Measurements from ENCODE around the gene PNMA6F.

Gene PNMA6F

GRCh38 chrX:153321381-153322124 lies at the start of gene PNMA6F:
TSS of gene PNMA6F (minus strand) at chrX:153321767. CDS start at chrX:153320674, 1,093 bp downstream.
- no peak for DNase-seq (ENCODE audit: extremely low read depth, low read depth)
- TF ChIP-seq CTCF (IDR thresholded peaks at IDR 0.05; ENCODE audit: low read depth, low read length, missing control alignments), result no peak
- H3K4me3 ChIP-seq (replicated peaks; ENCODE audit: low read depth, low read length), result no peak within 1 kb of the TSS

GRCh38 chrX:153371256-153371655 lies 49.7 kb upstream of the PNMA6F start:
- DNase-seq (ENCODE audit: extremely low read depth, low read depth), result no peak
- no peak for TF ChIP-seq CTCF (IDR thresholded peaks at IDR 0.05; ENCODE audit: low read depth, low read length, missing control alignments)
- H3K4me3 ChIP-seq (replicated peaks; ENCODE audit: low read depth, low read length), result no peak overlapping the region

GRCh38 chrX:153370293-153371055 lies 48.9 kb upstream of the PNMA6F start:
- no peak for TF ChIP-seq CTCF (IDR thresholded peaks at IDR 0.05; ENCODE audit: low read depth, low read length, missing control alignments)
- no peak for DNase-seq (ENCODE audit: extremely low read depth, low read depth)
- H3K4me3 ChIP-seq (replicated peaks; ENCODE audit: low read depth, low read length), result no peak overlapping the region

DNA sequence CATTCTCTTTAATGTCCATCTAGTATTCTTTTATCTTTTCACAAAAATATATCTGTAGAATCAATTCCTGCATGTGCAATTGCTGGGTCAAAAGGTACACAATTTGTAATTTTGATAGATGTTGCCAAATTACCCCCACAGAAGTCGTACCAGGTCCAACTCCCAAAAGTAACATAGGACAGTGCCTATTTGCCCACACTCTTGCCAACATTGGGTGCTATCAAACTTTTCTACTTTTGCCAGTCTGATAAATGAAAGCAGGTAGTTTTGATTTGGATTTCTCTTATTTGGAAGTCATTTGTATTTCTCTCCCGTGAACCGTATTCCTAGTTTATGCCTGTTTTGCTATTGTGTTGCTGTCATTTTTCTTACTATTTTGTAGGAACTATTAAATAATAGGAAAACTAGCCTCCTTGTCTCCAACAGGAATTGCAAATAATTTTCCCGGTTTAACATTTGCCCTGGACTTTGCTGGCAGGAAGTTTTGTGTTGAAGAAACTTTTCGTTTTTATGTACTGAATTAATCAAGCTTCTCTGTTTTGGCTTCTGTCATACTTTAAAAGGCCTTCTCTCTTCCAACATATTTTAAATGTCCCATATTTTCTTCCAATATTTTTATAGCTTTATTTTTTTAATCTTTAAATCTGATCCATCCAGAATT lies 45.4 kb upstream of the PNMA6F start:
- no peak overlapping the region for H3K4me3 ChIP-seq (replicated peaks; ENCODE audit: low read depth, low read length)
- TF ChIP-seq CTCF (IDR thresholded peaks at IDR 0.05; ENCODE audit: low read depth, low read length, missing control alignments), result no peak
- no peak for DNase-seq (ENCODE audit: extremely low read depth, low read depth)

DNA sequence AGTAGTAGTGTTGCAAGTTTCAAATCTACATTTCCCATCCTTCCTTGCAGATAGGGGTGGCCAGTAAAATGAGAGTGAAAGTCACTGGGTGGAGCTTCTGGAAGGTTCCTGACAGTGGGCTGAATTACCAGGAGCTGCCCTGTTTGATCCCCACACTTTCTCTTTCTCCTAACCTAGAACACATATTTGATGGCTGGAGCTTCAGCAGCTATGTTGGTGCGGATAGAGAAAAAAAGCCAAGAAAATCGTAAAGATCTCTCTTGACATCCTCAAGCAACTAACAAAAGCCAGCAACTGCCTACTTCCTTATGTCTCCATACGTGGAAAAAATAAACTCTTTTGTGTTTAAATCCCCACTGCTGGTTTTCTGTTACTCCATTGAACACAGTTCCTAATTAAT lies 44.6 kb upstream of the PNMA6F start:
- no peak for TF ChIP-seq CTCF (IDR thresholded peaks at IDR 0.05; ENCODE audit: low read depth, low read length, missing control alignments)
- no peak overlapping the region for H3K4me3 ChIP-seq (replicated peaks; ENCODE audit: low read depth, low read length)
- no peak for DNase-seq (ENCODE audit: extremely low read depth, low read depth)

DNA sequence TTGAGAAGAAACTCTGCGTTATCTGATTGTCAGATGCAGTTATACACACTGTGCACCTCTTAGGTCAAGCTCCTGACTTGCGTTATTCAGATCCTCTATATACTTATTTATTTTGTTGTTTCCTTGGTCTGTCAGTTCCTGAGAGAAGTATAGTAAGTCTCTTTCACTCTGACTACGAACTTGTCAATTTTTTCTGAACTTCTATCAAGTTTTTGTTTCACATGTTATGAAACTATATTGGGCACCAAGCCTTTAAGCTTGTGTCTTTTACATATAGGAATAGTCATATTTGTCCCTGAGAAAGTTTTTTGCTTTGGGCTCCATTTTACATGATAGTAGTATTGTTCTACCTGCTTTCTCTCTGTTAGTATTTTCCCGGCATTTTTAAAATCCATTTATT lies 44.1 kb upstream of the PNMA6F start:
- no peak for DNase-seq (ENCODE audit: extremely low read depth, low read depth)
- no peak overlapping the region for H3K4me3 ChIP-seq (replicated peaks; ENCODE audit: low read depth, low read length)
- TF ChIP-seq CTCF (IDR thresholded peaks at IDR 0.05; ENCODE audit: low read depth, low read length, missing control alignments), result no peak
